ENCODE measurements around the gene PC. TPM values are rescaled to one million over a fixed set of nuclear protein-coding genes. Genes with fewer than 3 reads are reported as not detected.

The PC gene
- total RNA-seq, 1 experiment from 2014 or later: 24.5 TPM

GRCh38 chr11:66905631-66906030 is 52.6 kb downstream of the PC start:
- H2AFZ ChIP-seq (ENCODE audit: low read length): no peak overlapping the region
- POLR2A ChIA-PET (ENCODE audit: unreplicated experiment): no interaction called here
- TF ChIP-seq CTCF (conservative IDR thresholded peaks at IDR 0.05; ENCODE audit: low read depth, low read length) (no peak), EZH2phosphoT487 (IDR thresholded peaks at IDR 0.05; ENCODE audit: borderline replicate concordance, low read length) (no peak), EZH2 (IDR thresholded peaks at IDR 0.05; ENCODE audit: low read length, unreplicated experiment) (no peak)
- H3K36me3 ChIP-seq (ENCODE audit: low read depth, low read length): no peaks in the 10 kb centered on the region
- no peaks in the 10 kb centered on the region for H3K27me3 ChIP-seq (ENCODE audit: low read length)
- H3K79me2 ChIP-seq (ENCODE audit: low read length): peaks cover 11% of the 10 kb centered on the region
- H3K9ac ChIP-seq (ENCODE audit: low read length): peak overlapping the region; percentile 67
- peak overlapping the region; percentile 88 for H3K27ac ChIP-seq (ENCODE audit: low read length)
- peaks cover 40% of the 10 kb centered on the region for H3K4me1 ChIP-seq (ENCODE audit: insufficient read depth, low read length)
- peak overlapping the region; percentile 37; the same call in 1 of the 2 replicates for H3K4me3 ChIP-seq (ENCODE audit: low read length)
- no peaks in the 10 kb centered on the region for H3F3A ChIP-seq (ENCODE audit: low read length, unreplicated experiment)
- ATAC-seq: no peak
- intact Hi-C loops (cut with micrococcal nuclease): no loop called here
- no peak for DNase-seq
- CTCF ChIA-PET: no interaction called here
- H4K20me1 ChIP-seq (ENCODE audit: low read length): no peaks in the 10 kb centered on the region
- no peaks in the 10 kb centered on the region for H3K9me3 ChIP-seq (ENCODE audit: low read length)
- peak overlapping the region; percentile 72 for H3K4me2 ChIP-seq (ENCODE audit: low read length)
- H3K9me2 ChIP-seq (replicated peaks; ENCODE audit: low read length): no peaks in the 10 kb centered on the region
- BruUV-seq (replicated peaks): TSS peak; percentile 80

GRCh38 chr11:66904981-66905521 is 53.1 kb downstream of the PC start:
- peak overlapping the region; percentile 72 for H3K4me2 ChIP-seq (ENCODE audit: low read length)
- ATAC-seq (no peak), DNase-seq (no peak)
- H3F3A ChIP-seq (ENCODE audit: low read length, unreplicated experiment): no peaks in the 10 kb centered on the region
- H3K27ac ChIP-seq (ENCODE audit: low read length): peak overlapping the region; percentile 88
- H3K9me3 ChIP-seq (ENCODE audit: low read length): no peaks in the 10 kb centered on the region
- peak overlapping the region; percentile 18; the same call in 1 of the 2 replicates for H3K4me3 ChIP-seq (ENCODE audit: low read length)
- H3K79me2 ChIP-seq (ENCODE audit: low read length): peaks cover 11% of the 10 kb centered on the region
- no peak for TF ChIP-seq EZH2 (IDR thresholded peaks at IDR 0.05; ENCODE audit: low read length, unreplicated experiment)
- TF ChIP-seq EZH2phosphoT487 (IDR thresholded peaks at IDR 0.05; ENCODE audit: borderline replicate concordance, low read length): no peak
- TF ChIP-seq CTCF (conservative IDR thresholded peaks at IDR 0.05; ENCODE audit: low read depth, low read length): no peak
- BruUV-seq (replicated peaks): no TSS peak
- ChIA-PET POLR2A (ENCODE audit: unreplicated experiment) (no interaction called here), CTCF (no interaction called here)
- intact Hi-C loops (cut with micrococcal nuclease): no loop called here
- H3K9ac ChIP-seq (ENCODE audit: low read length): peak overlapping the region; percentile 67
- H2AFZ ChIP-seq (ENCODE audit: low read length): no peak overlapping the region
- no peaks in the 10 kb centered on the region for H3K9me2 ChIP-seq (replicated peaks; ENCODE audit: low read length)
- H3K27me3 ChIP-seq (ENCODE audit: low read length): no peaks in the 10 kb centered on the region
- H3K36me3 ChIP-seq (ENCODE audit: low read depth, low read length): no peaks in the 10 kb centered on the region
- no peaks in the 10 kb centered on the region for H4K20me1 ChIP-seq (ENCODE audit: low read length)
- H3K4me1 ChIP-seq (ENCODE audit: insufficient read depth, low read length): peaks cover 40% of the 10 kb centered on the region

- Histone ChIP-seq H3K9ac (ENCODE audit: low read length) (peak overlapping the region; percentile 67), H2AFZ (ENCODE audit: low read length) (no peak overlapping the region), H3K4me1 (ENCODE audit: insufficient read depth, low read length) (peaks cover 40% of the 10 kb centered on the region), H3K79me2 (ENCODE audit: low read length) (peaks cover 11% of the 10 kb centered on the region), H3K36me3 (ENCODE audit: low read depth, low read length) (no peaks in the 10 kb centered on the region), H3K4me2 (ENCODE audit: low read length) (peak overlapping the region; percentile 72), H4K20me1 (ENCODE audit: low read length) (no peaks in the 10 kb centered on the region), H3K9me2 (replicated peaks; ENCODE audit: low read length) (no peaks in the 10 kb centered on the region), H3K27me3 (ENCODE audit: low read length) (no peaks in the 10 kb centered on the region), H3K9me3 (ENCODE audit: low read length) (no peaks in the 10 kb centered on the region), H3F3A (ENCODE audit: low read length, unreplicated experiment) (no peaks in the 10 kb centered on the region), H3K27ac (ENCODE audit: low read length) (peak overlapping the region; percentile 88), H3K4me3 (ENCODE audit: low read length) (peak overlapping the region; percentile 18)
- DNase-seq: peak; percentile 48
- BruUV-seq (replicated peaks): no TSS peak
- intact Hi-C loops (cut with micrococcal nuclease): no loop called here
- peak; percentile 30 for ATAC-seq
- TF ChIP-seq EZH2phosphoT487 (IDR thresholded peaks at IDR 0.05; ENCODE audit: borderline replicate concordance, low read length) (no peak), EZH2 (IDR thresholded peaks at IDR 0.05; ENCODE audit: low read length, unreplicated experiment) (no peak), CTCF (conservative IDR thresholded peaks at IDR 0.05; ENCODE audit: low read depth, low read length) (no peak)
- POLR2A ChIA-PET (ENCODE audit: unreplicated experiment): no interaction called here
- CTCF ChIA-PET: no interaction called here
These were observed 53.6 kb downstream of the PC start for GRCh38 chr11:66904561-66904960.

Measured in PC-3 (cell line).